Heart right ventricle (tissue), 16 donors: ENCODE data around the gene GREM2. TPM values are rescaled to one million over a fixed set of nuclear protein-coding genes. Genes with fewer than 3 reads are reported as not detected.

Experiments used
- ATAC-seq, 8 donors: fragments of 200-7000 bp; cut with Tn5 transposase; one replicate each; pipeline ENCODE4 v1.9.1; 2020; ENCODE audit warnings: mild to moderate bottlenecking in 8 of 8, moderate library complexity in 8 of 8, moderate number of reproducible peaks in 1 of 8
- DNase-seq, 2 donors: peaks; one replicate each; pipeline ENCODE4 v3.0.0-alpha.2; 2020
- H3K27ac ChIP-seq, 10 donors: fragments of 200-600 bp; sonication (generic) in 2 of 10; one replicate each; pipeline versions ENCODE4 v1.5.0 to v1.8.0; 2020 to 2022; ENCODE audit warnings: mild to moderate bottlenecking in 3 of 10
- H3K27me3 ChIP-seq, 7 donors: fragments of 200-600 bp; one replicate each; pipeline ENCODE4 v1.8.0; 2021 to 2022; ENCODE audit warnings: mild to moderate bottlenecking in 2 of 7
- H3K36me3 ChIP-seq, 9 donors: fragments of 200-600 bp; sonication (generic) in 1 of 9; one replicate each; pipeline versions ENCODE4 v1.5.0 to v1.8.0; 2020 to 2022; ENCODE audit warnings: mild to moderate bottlenecking in 2 of 9
- H3K4me1 ChIP-seq, 9 donors: fragments of 200-600 bp; sonication (generic) in 1 of 9; one replicate each; pipeline versions ENCODE4 v1.5.0 to v1.8.0; 2020 to 2022; ENCODE audit warnings: mild to moderate bottlenecking in 4 of 9
- H3K4me3 ChIP-seq, 10 donors: fragments of 200-600 bp; sonication (generic) in 2 of 10; one replicate each; pipeline versions ENCODE4 v1.5.0 to v1.8.0; 2020 to 2022; ENCODE audit warnings: mild to moderate bottlenecking in 7 of 10, moderate library complexity in 2 of 10
- H3K9me3 ChIP-seq, 11 donors: fragments of 200-600 bp in 10 of 11; sonication (generic) in 2 of 11; one replicate each; pipeline versions ENCODE4 v1.5.0 to v1.8.0; 2013 to 2022; ENCODE audit warnings: mild to moderate bottlenecking in 2 of 11, control low read depth in 1 of 11, moderate library complexity in 1 of 11
- CTCF ChIP-seq, 9 donors: fragments of 200-600 bp; sonication (generic) in 2 of 9; IDR thresholded peaks; one replicate each; pipeline versions ENCODE4 v1.5.0 to v1.8.0; 2021 to 2022; ENCODE audit warnings: antibody characterized with exemption in 9 of 9, mild to moderate bottlenecking in 5 of 9, moderate library complexity in 1 of 9
- WGBS, 2 donors: extraction: QIAGEN DNeasy Blood & Tissue Kit; methylation state at CpG; one replicate each; pipeline ENCODE4 v1.1.7; 2013; ENCODE audit warnings: inconsistent platforms in 1 of 2; 5-methylcytosine and 5-hydroxymethylcytosine counted together
- intact Hi-C, 10 donors: fragments of 100-400 bp; cut with DNase I; formaldehyde crosslinking; loops; one replicate each; pipeline versions ENCODE4 v1.11.1 to v1.14.2; 2022
- polyA plus RNA-seq, 2 donors: library from polyadenylated mRNA; stranded (reverse); fragments of 200-250 nt; gene quantifications; one replicate each; pipeline ENCODE4 v1.2.3, GENCODE V29; 2013
- total RNA-seq, 10 donors: library from RNA; stranded (reverse); fragmentation: NEBNext Ultra II Directional in 3 of 10; extraction: Animal tissue kit (Norgen Biotek cat#: 25700) in 3 of 10; gene quantifications; one replicate each; pipeline versions ENCODE4 v1.2.1 to v1.2.4, GENCODE V29; 2021 to 2023
- donor health status: Arrhythmogenic right ventricular cardiomyopathy.
- donor health status: ischemic (EF 13 %, LVEDD 7.1; RV severe dilation, severe dysfunction).
- donor health status: healthy with polysubstance abuse.
- donor health status: DM: no; HTN: yes; CAD: no.
- donor health status: DM: no; HTN: no; CAD: no.
- donor health status: ischemic (EF 25% LVEDD 6.9; RV normal size, moderate dysfunction).
- donor health status: ischemic (EF 25% LVEDD 5.7; RV mildly dilated, moderate dysfunction).
- donor health status: healthy.
- donor health status: DM: yes; HTN: yes; CAD: no.
- donor health status: Ischemic cardiomyopathy.
- donor health status: ischemic (EF 35%, LVEDD 5.7; RV mildly dilated, moderate dysfunction).
- donor health status: nonischemic (EF 11% LVEDD 7.7; RV severe dilation, severe dysfunction).
- donor health status: DM: yes; HTN: yes; CAD: no.
- donor health status: PGD.
- donor health status: ischemic (EF 29% LVEDD 5.4; RV normal size, mild dysfunction).
- donor health status: nonischemic (EF 23%, LVEDD 6.1; RV moderate dilation, normal function).

GREM2 gene
- total and polyA plus RNA-seq, 12 donors: 0.01 to 0.25 (median 0.18) TPM; not detected in 8

- Histone ChIP-seq H3K4me3 (no peak overlapping the region), H3K4me1 (no peaks in the 10 kb centered on the region), H3K36me3 (no peaks in the 10 kb centered on the region), H3K27me3 (no peaks in the 10 kb centered on the region), H3K27ac (no peak overlapping the region), H3K9me3 (no peaks in the 10 kb centered on the region)
- TF ChIP-seq CTCF (IDR thresholded peaks at IDR 0.05): no peak
- no peak for ATAC-seq
- 72 to 85% methylated on average over 2 of the region's 2 CpGs for WGBS, 2 donors
- intact Hi-C loops: no loop called here
- DNase-seq: no peak
These were observed 25.9 kb downstream of the GREM2 start for GRCh38 chr1:240586006-240586405.

DNA sequence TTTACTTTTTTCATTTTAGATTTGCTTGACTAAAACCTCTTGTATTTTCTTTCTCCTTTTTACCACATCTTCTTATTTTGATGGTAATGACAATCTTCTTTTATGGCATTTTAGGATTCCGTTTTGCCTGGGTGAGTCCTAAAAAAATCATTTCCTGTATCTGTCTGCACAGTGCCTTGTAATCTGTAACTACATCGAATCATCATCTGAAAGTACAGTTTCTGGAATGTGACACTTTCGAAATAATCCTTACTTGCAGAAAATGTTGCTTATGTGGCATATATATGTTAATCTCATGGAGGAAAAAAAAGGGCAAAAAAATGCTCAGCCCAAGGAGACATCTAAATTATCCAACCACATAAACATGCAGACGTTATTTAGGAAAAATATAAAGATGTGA lies 29.0 kb downstream of the GREM2 start:
- intact Hi-C loops: no loop called here
- ATAC-seq (no peak), DNase-seq (no peak)
- Histone ChIP-seq H3K4me1 (no peaks in the 10 kb centered on the region), H3K4me3 (no peak overlapping the region), H3K9me3 (no peaks in the 10 kb centered on the region), H3K27me3 (peaks cover 0 to 3% (median 0%) of the 10 kb centered on the region in 7 donors), H3K36me3 (no peaks in the 10 kb centered on the region), H3K27ac (no peak overlapping the region)
- no peak for TF ChIP-seq CTCF (IDR thresholded peaks at IDR 0.05)
- 58 to 69% methylated on average over 4 of the region's 4 CpGs for WGBS, 2 donors

DNA sequence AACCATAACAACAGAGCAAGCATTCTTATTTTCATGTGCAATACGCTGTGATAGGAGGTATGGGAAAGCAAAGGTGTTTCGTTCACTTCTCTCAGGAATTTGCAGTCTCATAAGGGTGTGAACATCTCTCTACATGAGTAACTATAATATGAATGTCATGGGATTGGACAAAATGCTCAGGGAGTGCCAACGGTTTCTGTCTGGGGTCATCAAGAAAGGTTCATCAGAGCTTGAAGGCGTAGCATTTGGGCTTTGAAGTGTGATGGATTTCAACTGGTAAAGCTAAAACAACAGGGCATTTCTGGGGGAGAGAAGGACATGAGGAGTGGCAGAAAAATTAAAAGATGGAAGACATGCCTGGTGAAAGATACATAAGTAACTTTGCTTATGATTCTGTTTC lies 32.4 kb downstream of the GREM2 start:
- no peak for DNase-seq
- intact Hi-C loops: no loop called here

DNA sequence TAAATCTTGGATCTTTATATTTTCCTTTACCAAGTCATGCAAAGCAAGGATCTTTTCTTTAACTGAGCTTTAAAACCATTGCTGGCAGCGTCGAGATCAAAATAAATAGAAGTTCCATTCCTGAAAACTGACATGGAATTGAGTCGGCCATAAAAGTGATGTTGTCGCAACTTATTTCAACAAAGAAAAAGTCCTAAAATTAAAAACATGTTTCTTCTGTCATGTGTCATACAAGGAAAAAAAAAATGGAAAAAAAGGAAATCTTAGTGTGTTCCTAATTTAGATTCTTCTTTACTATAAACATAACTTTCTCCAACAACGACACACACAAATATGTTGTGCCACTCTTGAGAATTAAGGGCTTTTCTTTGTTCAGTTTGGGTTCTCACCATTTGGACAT lies 34.9 kb downstream of the GREM2 start:
- ATAC-seq: no peak
- H3K27ac ChIP-seq: no peak overlapping the region

More for the DNA sequence above, 32.4 kb downstream of the GREM2 start:
- Histone ChIP-seq H3K27me3 (peaks cover 0 to 3% (median 0%) of the 10 kb centered on the region in 7 donors), H3K36me3 (no peaks in the 10 kb centered on the region), H3K9me3 (no peaks in the 10 kb centered on the region), H3K4me3 (no peak overlapping the region), H3K4me1 (no peaks in the 10 kb centered on the region), H3K27ac (no peak overlapping the region)
- 76 to 77% methylated on average over 4 of the region's 4 CpGs for WGBS, 2 donors
- ATAC-seq: no peak
- no peak for TF ChIP-seq CTCF (IDR thresholded peaks at IDR 0.05)

More for the DNA sequence above, 34.9 kb downstream of the GREM2 start:
- intact Hi-C loops: no loop called here
- no peaks in the 10 kb centered on the region for H3K9me3 ChIP-seq
- H3K4me3 ChIP-seq: no peak overlapping the region
- WGBS, 2 donors: 86 to 90% methylated on average over 5 of the region's 5 CpGs
- DNase-seq: no peak
- H3K27me3 ChIP-seq: peaks cover 0 to 3% (median 0%) of the 10 kb centered on the region in 7 donors
- no peaks in the 10 kb centered on the region for H3K4me1 ChIP-seq
- H3K36me3 ChIP-seq: no peaks in the 10 kb centered on the region
- TF ChIP-seq CTCF (IDR thresholded peaks at IDR 0.05): no peak
